Heart right ventricle (tissue), 16 donors: Measurements from ENCODE around the gene IL31. TPM values are rescaled to one million over a fixed set of nuclear protein-coding genes. Genes with fewer than 3 reads are reported as not detected.
A peak's percentile ranks its signal among the peaks of the same experiment; 100 is the strongest.

ENCODE experiments used
- ATAC-seq, 8 donors: fragments of 200-7000 bp; cut with Tn5 transposase; one replicate each; pipeline ENCODE4 v1.9.1; 2020; ENCODE audit warnings: mild to moderate bottlenecking in 8 of 8, moderate library complexity in 8 of 8, moderate number of reproducible peaks in 1 of 8
- DNase-seq, 2 donors: peaks; one replicate each; pipeline ENCODE4 v3.0.0-alpha.2; 2020
- H3K27ac ChIP-seq, 10 donors: fragments of 200-600 bp; sonication (generic) in 2 of 10; one replicate each; pipeline versions ENCODE4 v1.5.0 to v1.8.0; 2020 to 2022; ENCODE audit warnings: mild to moderate bottlenecking in 3 of 10
- H3K27me3 ChIP-seq, 7 donors: fragments of 200-600 bp; one replicate each; pipeline ENCODE4 v1.8.0; 2021 to 2022; ENCODE audit warnings: mild to moderate bottlenecking in 2 of 7
- H3K36me3 ChIP-seq, 9 donors: fragments of 200-600 bp; sonication (generic) in 1 of 9; one replicate each; pipeline versions ENCODE4 v1.5.0 to v1.8.0; 2020 to 2022; ENCODE audit warnings: mild to moderate bottlenecking in 2 of 9
- H3K4me1 ChIP-seq, 9 donors: fragments of 200-600 bp; sonication (generic) in 1 of 9; one replicate each; pipeline versions ENCODE4 v1.5.0 to v1.8.0; 2020 to 2022; ENCODE audit warnings: mild to moderate bottlenecking in 4 of 9
- H3K4me3 ChIP-seq, 10 donors: fragments of 200-600 bp; sonication (generic) in 2 of 10; one replicate each; pipeline versions ENCODE4 v1.5.0 to v1.8.0; 2020 to 2022; ENCODE audit warnings: mild to moderate bottlenecking in 7 of 10, moderate library complexity in 2 of 10
- H3K9me3 ChIP-seq, 11 donors: fragments of 200-600 bp in 10 of 11; sonication (generic) in 2 of 11; one replicate each; pipeline versions ENCODE4 v1.5.0 to v1.8.0; 2013 to 2022; ENCODE audit warnings: mild to moderate bottlenecking in 2 of 11, control low read depth in 1 of 11, moderate library complexity in 1 of 11
- CTCF ChIP-seq, 9 donors: fragments of 200-600 bp; sonication (generic) in 2 of 9; IDR thresholded peaks; one replicate each; pipeline versions ENCODE4 v1.5.0 to v1.8.0; 2021 to 2022; ENCODE audit warnings: antibody characterized with exemption in 9 of 9, mild to moderate bottlenecking in 5 of 9, moderate library complexity in 1 of 9
- WGBS, 2 donors: extraction: QIAGEN DNeasy Blood & Tissue Kit; methylation state at CpG; one replicate each; pipeline ENCODE4 v1.1.7; 2013; ENCODE audit warnings: inconsistent platforms in 1 of 2; 5-methylcytosine and 5-hydroxymethylcytosine counted together
- intact Hi-C, 10 donors: fragments of 100-400 bp; cut with DNase I; formaldehyde crosslinking; loops; one replicate each; pipeline versions ENCODE4 v1.11.1 to v1.14.2; 2022
- polyA plus RNA-seq, 2 donors: library from polyadenylated mRNA; stranded (reverse); fragments of 200-250 nt; gene quantifications; one replicate each; pipeline ENCODE4 v1.2.3, GENCODE V29; 2013
- total RNA-seq, 10 donors: library from RNA; stranded (reverse); fragmentation: NEBNext Ultra II Directional in 3 of 10; extraction: Animal tissue kit (Norgen Biotek cat#: 25700) in 3 of 10; gene quantifications; one replicate each; pipeline versions ENCODE4 v1.2.1 to v1.2.4, GENCODE V29; 2021 to 2023
- donor health status: Arrhythmogenic right ventricular cardiomyopathy.
- donor health status: ischemic (EF 13 %, LVEDD 7.1; RV severe dilation, severe dysfunction).
- donor health status: healthy with polysubstance abuse.
- donor health status: DM: no; HTN: yes; CAD: no.
- donor health status: DM: no; HTN: no; CAD: no.
- donor health status: ischemic (EF 25% LVEDD 6.9; RV normal size, moderate dysfunction).
- donor health status: ischemic (EF 25% LVEDD 5.7; RV mildly dilated, moderate dysfunction).
- donor health status: healthy.
- donor health status: DM: yes; HTN: yes; CAD: no.
- donor health status: Ischemic cardiomyopathy.
- donor health status: ischemic (EF 35%, LVEDD 5.7; RV mildly dilated, moderate dysfunction).
- donor health status: nonischemic (EF 11% LVEDD 7.7; RV severe dilation, severe dysfunction).
- donor health status: DM: yes; HTN: yes; CAD: no.
- donor health status: PGD.
- donor health status: ischemic (EF 29% LVEDD 5.4; RV normal size, mild dysfunction).
- donor health status: nonischemic (EF 23%, LVEDD 6.1; RV moderate dilation, normal function).

IL31 gene
- total and polyA plus RNA-seq, 12 donors = not detected

- DNase-seq = no peak
- H3K27ac ChIP-seq = no peak overlapping the region
- no peak overlapping the region for H3K4me3 ChIP-seq
- H3K36me3 ChIP-seq = no peaks in the 10 kb centered on the region
- 43 to 67% methylated on average over 4 of the region's 4 CpGs for WGBS, 2 donors
- TF ChIP-seq CTCF (IDR thresholded peaks at IDR 0.05) = no peak
- H3K27me3 ChIP-seq = no peaks in the 10 kb centered on the region
- no peak for ATAC-seq
- H3K4me1 ChIP-seq = no peaks in the 10 kb centered on the region
- intact Hi-C loops = no loop called here
- H3K9me3 ChIP-seq = no peaks in the 10 kb centered on the region
Measured at GRCh38 chr12:122159882-122160281, 14.1 kb downstream of the IL31 start.

GRCh38 chr12:122158700-122159285, 15.2 kb downstream of the IL31 start:
- Histone ChIP-seq H3K9me3 (no peaks in the 10 kb centered on the region), H3K27me3 (no peaks in the 10 kb centered on the region), H3K27ac (no peak overlapping the region), H3K4me3 (no peak overlapping the region), H3K36me3 (no peaks in the 10 kb centered on the region), H3K4me1 (no peaks in the 10 kb centered on the region)
- WGBS, 2 donors = 88 to 94% methylated on average over 7 of the region's 7 CpGs
- ATAC-seq = no peak
- no peak for TF ChIP-seq CTCF (IDR thresholded peaks at IDR 0.05)
- DNase-seq = no peak
- intact Hi-C loops = no loop called here

- no peaks in the 10 kb centered on the region for H3K9me3 ChIP-seq
- no peaks in the 10 kb centered on the region for H3K4me1 ChIP-seq
- no peaks in the 10 kb centered on the region for H3K36me3 ChIP-seq
- peaks cover 0 to 4% (median 0%) of the 10 kb centered on the region in 7 donors for H3K27me3 ChIP-seq
- intact Hi-C loops = no loop called here
- no peak overlapping the region for H3K27ac ChIP-seq
- DNase-seq (no peak), ATAC-seq (no peak)
- TF ChIP-seq CTCF (IDR thresholded peaks at IDR 0.05) = no peak
- 62 to 65% methylated on average over 10 of the region's 10 CpGs for WGBS, 2 donors
- no peak overlapping the region for H3K4me3 ChIP-seq
Measured at GRCh38 chr12:122155705-122156104, 18.3 kb downstream of the IL31 start.

- Histone ChIP-seq H3K9me3 (no peaks in the 10 kb centered on the region), H3K27me3 (peaks cover 0 to 4% (median 0%) of the 10 kb centered on the region in 7 donors), H3K36me3 (no peaks in the 10 kb centered on the region), H3K4me3 (no peak overlapping the region), H3K4me1 (no peaks in the 10 kb centered on the region), H3K27ac (no peak overlapping the region)
- TF ChIP-seq CTCF (IDR thresholded peaks at IDR 0.05) = no peak
- DNase-seq (no peak), ATAC-seq (peak in 5 of 8 donors; percentile 52 to 59 (median 58))
- WGBS, 2 donors = 77 to 78% methylated on average over 9 of the region's 9 CpGs
- intact Hi-C loops = no loop called here
Measured at GRCh38 chr12:122152754-122153153, 21.3 kb downstream of the IL31 start.
